Esophagus squamous epithelium (tissue), 4 donors: Measurements from ENCODE around the gene CLTCL1.

Source experiments
- POLR2A ChIP-seq, 4 donors: fragments of 450-650 bp; IDR thresholded peaks; one replicate each; pipeline ENCODE4 v1.6.1; 2017; ENCODE audit warnings: antibody characterized with exemption in 4 of 4, mild to moderate bottlenecking in 4 of 4, moderate library complexity in 3 of 4
- TF ChIP-seq, protein P1 (sequence below), 6 experiments: fragments of 450-650 bp in 4 of 6; fragments of 200-600 bp in 2 of 6; sonication (generic) in 2 of 6; IDR thresholded peaks; one replicate each; pipeline ENCODE4 v1.5.1; 2016 to 2019; ENCODE audit warnings: antibody characterized with exemption in 6 of 6, mild to moderate bottlenecking in 4 of 6, moderate library complexity in 4 of 6

DNA sequence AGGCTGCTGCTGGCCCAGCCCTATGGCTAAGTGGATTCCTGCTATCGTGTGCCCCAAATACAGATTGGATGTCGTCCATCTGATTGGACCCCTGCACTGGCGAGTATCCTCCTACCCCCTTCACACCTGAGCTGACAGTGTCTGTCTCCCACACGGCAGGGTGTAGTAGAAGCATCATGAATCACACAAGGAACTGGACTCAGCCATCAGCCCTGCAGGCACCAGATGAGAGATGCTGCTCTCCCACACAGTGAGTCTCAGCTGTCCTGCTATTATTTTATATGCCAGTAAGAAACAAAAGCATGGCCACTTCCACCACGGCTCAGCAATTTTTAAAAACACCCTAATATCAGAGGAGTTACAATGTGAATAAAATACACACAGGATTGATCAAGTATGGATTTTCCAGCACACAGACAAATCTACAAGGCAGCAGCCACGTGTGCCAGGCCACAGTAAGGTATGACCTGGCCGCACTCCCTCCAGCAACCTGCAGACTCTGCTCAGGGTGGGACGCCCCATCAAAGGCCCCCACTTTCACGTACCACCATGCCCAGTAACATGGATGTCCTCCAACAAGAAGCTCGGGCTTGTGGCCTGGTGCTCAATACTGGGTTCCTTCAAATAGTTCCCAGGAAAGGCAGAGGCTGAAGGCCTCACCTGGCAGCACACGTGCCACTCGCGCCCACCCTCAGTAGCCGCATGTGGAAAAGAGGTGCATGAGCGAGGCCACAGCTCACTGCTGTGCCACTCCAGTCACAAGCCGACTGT, 96.6 kb downstream of the CLTCL1 start:
- TF ChIP-seq, protein P1, sequence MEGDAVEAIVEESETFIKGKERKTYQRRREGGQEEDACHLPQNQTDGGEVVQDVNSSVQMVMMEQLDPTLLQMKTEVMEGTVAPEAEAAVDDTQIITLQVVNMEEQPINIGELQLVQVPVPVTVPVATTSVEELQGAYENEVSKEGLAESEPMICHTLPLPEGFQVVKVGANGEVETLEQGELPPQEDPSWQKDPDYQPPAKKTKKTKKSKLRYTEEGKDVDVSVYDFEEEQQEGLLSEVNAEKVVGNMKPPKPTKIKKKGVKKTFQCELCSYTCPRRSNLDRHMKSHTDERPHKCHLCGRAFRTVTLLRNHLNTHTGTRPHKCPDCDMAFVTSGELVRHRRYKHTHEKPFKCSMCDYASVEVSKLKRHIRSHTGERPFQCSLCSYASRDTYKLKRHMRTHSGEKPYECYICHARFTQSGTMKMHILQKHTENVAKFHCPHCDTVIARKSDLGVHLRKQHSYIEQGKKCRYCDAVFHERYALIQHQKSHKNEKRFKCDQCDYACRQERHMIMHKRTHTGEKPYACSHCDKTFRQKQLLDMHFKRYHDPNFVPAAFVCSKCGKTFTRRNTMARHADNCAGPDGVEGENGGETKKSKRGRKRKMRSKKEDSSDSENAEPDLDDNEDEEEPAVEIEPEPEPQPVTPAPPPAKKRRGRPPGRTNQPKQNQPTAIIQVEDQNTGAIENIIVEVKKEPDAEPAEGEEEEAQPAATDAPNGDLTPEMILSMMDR (IDR thresholded peaks at IDR 0.05) = no peak
- no peak for TF ChIP-seq POLR2A (IDR thresholded peaks at IDR 0.05)
